GM12891 (cell line): ENCODE results near the gene CDK15.

Source experiments
- PAX5 ChIP-seq: IDR thresholded peaks from 2 replicates; pipeline ENCODE4 v1.6.1; 2011; ENCODE audit warnings: low read length, moderate library complexity, mild to moderate bottlenecking; ENCODE audit not compliant: insufficient read depth, severe bottlenecking
- POLR2A ChIP-seq: IDR thresholded peaks from 2 replicates; pipeline ENCODE4 v1.6.1; 2011; ENCODE audit warnings: low read depth, low read length, control low read depth
- POLR2AphosphoS5 ChIP-seq: IDR thresholded peaks from 2 replicates; pipeline ENCODE4 v1.6.1; 2011; ENCODE audit warnings: low read depth, low read length, control low read depth
- SPI1 ChIP-seq: IDR thresholded peaks from 2 replicates; pipeline ENCODE4 v1.6.1; 2011; ENCODE audit warnings: low read depth, low read length, control low read depth
- TAF1 ChIP-seq: IDR thresholded peaks from 2 replicates; pipeline ENCODE4 v1.6.1; 2011; ENCODE audit warnings: low read depth, low read length, control low read depth

DNA sequence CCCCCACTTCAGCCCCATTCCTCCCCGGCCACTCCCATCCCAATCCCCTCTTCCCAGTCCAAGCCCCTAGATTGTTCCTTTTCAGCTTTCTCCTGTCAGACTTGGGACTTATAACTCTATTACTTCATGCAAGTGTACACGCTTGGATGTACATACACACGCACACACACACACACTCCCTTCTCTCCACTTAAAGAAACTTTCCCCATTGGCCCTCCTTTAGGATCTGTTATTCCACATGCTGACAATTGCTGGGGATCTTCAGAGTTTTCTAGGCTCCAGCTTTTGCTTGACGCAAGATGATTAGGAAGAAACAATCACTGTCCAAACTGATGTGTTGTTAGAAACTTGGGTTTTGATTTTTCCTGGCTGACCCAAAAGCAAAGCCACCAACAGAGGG is 75.4 kb downstream of the CDK15 start:
- no peak for TF ChIP-seq POLR2AphosphoS5
- TF ChIP-seq POLR2A = no peak
- no peak for TF ChIP-seq PAX5
- no peak for TF ChIP-seq SPI1
- TF ChIP-seq TAF1 = no peak
